Neuronal stem cell (in vitro differentiated cells): ENCODE measurements around the gene RECQL5.

Experiments
- DNase-seq: peaks from one replicate; pipeline ENCODE4 v3.0.0-alpha.2; 2013; ENCODE audit warnings: low spot score
- H2AFZ ChIP-seq: one replicate; pipeline ENCODE4 v1.6.1; 2013; ENCODE audit warnings: mild to moderate bottlenecking, low read length, inconsistent platforms
- H2AK5ac ChIP-seq: 2 replicates; pipeline ENCODE4 v1.6.1; 2013; ENCODE audit warnings: low read depth, mild to moderate bottlenecking, inconsistent platforms, low read length, moderate library complexity, mixed read lengths
- H2BK120ac ChIP-seq: 2 replicates; pipeline ENCODE4 v1.6.1; 2013; ENCODE audit warnings: low read depth, mild to moderate bottlenecking, inconsistent platforms, low read length, moderate library complexity, mixed read lengths
- H2BK12ac ChIP-seq: one replicate; pipeline ENCODE4 v1.6.1; 2013; ENCODE audit warnings: low read length, inconsistent platforms
- H2BK15ac ChIP-seq: 2 replicates; pipeline ENCODE4 v1.6.1; 2013; ENCODE audit warnings: mild to moderate bottlenecking, low read length, inconsistent platforms, mixed read lengths
- H2BK5ac ChIP-seq: one replicate; pipeline ENCODE4 v1.6.1; 2013; ENCODE audit warnings: inconsistent platforms, mild to moderate bottlenecking, low read length, moderate library complexity
- H3K14ac ChIP-seq: one replicate; pipeline ENCODE4 v1.6.1; 2013; ENCODE audit warnings: low read length, inconsistent platforms
- H3K18ac ChIP-seq: 2 replicates; pipeline ENCODE4 v1.6.1; 2013; ENCODE audit warnings: low read length, inconsistent platforms
- H3K23ac ChIP-seq: 2 replicates; pipeline ENCODE4 v1.6.1; 2013; ENCODE audit warnings: low read depth, mild to moderate bottlenecking, mixed read lengths, low read length, inconsistent platforms; ENCODE audit not compliant: poor library complexity
- H3K27ac ChIP-seq: replicated peaks from 3 replicates; pipeline ENCODE4 v1.5.1; 2013; ENCODE audit warnings: low read length, inconsistent platforms
- H3K27me3 ChIP-seq, 3 experiments: 2 replicates each; pipeline ENCODE4 v1.6.1; 2013; ENCODE audit warnings: low read length in 3 of 3, mild to moderate bottlenecking in 2 of 3, inconsistent platforms in 1 of 3, low read depth in 1 of 3, mixed read lengths in 1 of 3, moderate library complexity in 1 of 3; ENCODE audit not compliant: control insufficient read depth in 3 of 3, insufficient read depth in 3 of 3
- H3K36me3 ChIP-seq, 2 donors: replicated peaks in 1 of 2; 2 replicates each; pipeline ENCODE4 v1.6.1; 2013; ENCODE audit warnings: low read length in 2 of 2; ENCODE audit not compliant: control insufficient read depth in 2 of 2, insufficient read depth in 2 of 2
- H3K4ac ChIP-seq: 2 replicates; pipeline ENCODE4 v1.6.1; 2013; ENCODE audit warnings: inconsistent platforms, mild to moderate bottlenecking, low read length, moderate library complexity
- H3K4me1 ChIP-seq, 2 donors: 1 replicate in 1 of 2; 2 replicates in 1 of 2; pipeline ENCODE4 v1.6.1; 2013; ENCODE audit warnings: low read length in 2 of 2, low read depth in 1 of 2; ENCODE audit not compliant: control insufficient read depth in 2 of 2, insufficient read depth in 1 of 2
- H3K4me2 ChIP-seq: one replicate; pipeline ENCODE4 v1.6.1; 2013; ENCODE audit warnings: mild to moderate bottlenecking, low read length, inconsistent platforms; ENCODE audit not compliant: insufficient read depth, poor library complexity, severe bottlenecking
- H3K4me3 ChIP-seq, 2 donors: 2 replicates each; pipeline ENCODE4 v1.5.1; 2013; ENCODE audit warnings: low read length in 2 of 2, mild to moderate bottlenecking in 2 of 2, inconsistent platforms in 1 of 2, moderate library complexity in 1 of 2
- H3K79me1 ChIP-seq: one replicate; pipeline ENCODE4 v1.6.1; 2013; ENCODE audit warnings: low read depth, mild to moderate bottlenecking, inconsistent platforms, low read length, moderate library complexity
- H3K9ac ChIP-seq: one replicate; pipeline ENCODE4 v1.6.1; 2013; ENCODE audit warnings: mild to moderate bottlenecking, low read depth, low read length, inconsistent platforms; ENCODE audit not compliant: poor library complexity
- H3K9me3 ChIP-seq, 2 donors: replicated peaks in 1 of 2; 2 replicates each; pipeline versions ENCODE3 to v1.6.1; 2013; ENCODE audit warnings: low read length in 2 of 2, mild to moderate bottlenecking in 2 of 2, inconsistent platforms in 1 of 2, low read depth in 1 of 2, mixed read lengths in 1 of 2, moderate library complexity in 1 of 2; ENCODE audit not compliant: control insufficient read depth in 2 of 2, insufficient read depth in 1 of 2
- H4K8ac ChIP-seq: one replicate; pipeline ENCODE4 v1.6.1; 2013; ENCODE audit warnings: low read depth, mild to moderate bottlenecking, inconsistent platforms, low read length, moderate library complexity
- H4K91ac ChIP-seq: one replicate; pipeline ENCODE4 v1.6.1; 2013; ENCODE audit warnings: low read length, low read depth, mild to moderate bottlenecking, inconsistent platforms; ENCODE audit not compliant: poor library complexity
- WGBS, 2 donors: extraction: QIAGEN DNeasy Blood & Tissue Kit; methylation state at CpG; one replicate each; pipeline ENCODE4 v1.1.7; 2013; ENCODE audit warnings: missing lambda C conversion rate in 2 of 2, mixed read lengths in 1 of 2; ENCODE audit not compliant: insufficient read length in 2 of 2, insufficient replicate concordance in 1 of 2; ENCODE audit errors: extremely low coverage in 2 of 2; 5-methylcytosine and 5-hydroxymethylcytosine counted together

The RECQL5 gene

GRCh38 chr17:75610103-75610984 lies 56.6 kb downstream of the RECQL5 start:
- H3K79me1 ChIP-seq = no peaks in the 10 kb centered on the region
- H2AK5ac ChIP-seq = no peak overlapping the region
- H3K4me3 ChIP-seq = no peak overlapping the region
- no peak overlapping the region for H2BK120ac ChIP-seq
- no peak overlapping the region for H3K23ac ChIP-seq
- DNase-seq = no peak
- H4K91ac ChIP-seq = no peak overlapping the region
- H3K14ac ChIP-seq = no peak overlapping the region
- H3K4me1 ChIP-seq = peaks cover 2 to 12% of the 10 kb centered on the region in 2 donors
- no peak overlapping the region for H3K9ac ChIP-seq
- H3K4me2 ChIP-seq = no peak overlapping the region
- H3K9me3 ChIP-seq = no peaks in the 10 kb centered on the region
- H3K27ac ChIP-seq = no peak overlapping the region
- H2BK12ac ChIP-seq = no peak overlapping the region
- peaks cover 0 to 13% (median 0%) of the 10 kb centered on the region in 3 experiments for H3K27me3 ChIP-seq
- no peaks in the 10 kb centered on the region for H3K36me3 ChIP-seq
- no peak overlapping the region for H4K8ac ChIP-seq
- H2BK5ac ChIP-seq = peak overlapping the region; percentile 20
- no peak overlapping the region for H2AFZ ChIP-seq
- WGBS, 2 donors = no CpG with 5 or more reads among the region's 25 CpGs
- H2BK15ac ChIP-seq = no peak overlapping the region
- H3K18ac ChIP-seq = no peak overlapping the region
- no peak overlapping the region for H3K4ac ChIP-seq

- no peak overlapping the region for H3K23ac ChIP-seq
- H3K4me2 ChIP-seq = no peak overlapping the region
- no peak overlapping the region for H2AFZ ChIP-seq
- H2BK15ac ChIP-seq = no peak overlapping the region
- H3K79me1 ChIP-seq = no peaks in the 10 kb centered on the region
- peaks cover 0 to 11% (median 0%) of the 10 kb centered on the region in 3 experiments for H3K27me3 ChIP-seq
- no peak overlapping the region for H3K27ac ChIP-seq
- H2BK120ac ChIP-seq = no peak overlapping the region
- no peak overlapping the region for H4K8ac ChIP-seq
- no peaks in the 10 kb centered on the region for H3K4me1 ChIP-seq
- H4K91ac ChIP-seq = no peak overlapping the region
- no peak overlapping the region for H3K14ac ChIP-seq
- H2BK12ac ChIP-seq = no peak overlapping the region
- H3K36me3 ChIP-seq = no peaks in the 10 kb centered on the region
- DNase-seq = no peak
- peaks cover 0 to 2% of the 10 kb centered on the region in 2 donors for H3K9me3 ChIP-seq
- no CpG with 5 or more reads among the region's 5 CpGs for WGBS, 2 donors
- no peak overlapping the region for H3K4ac ChIP-seq
- no peak overlapping the region for H3K18ac ChIP-seq
- H2AK5ac ChIP-seq = no peak overlapping the region
- no peak overlapping the region for H3K4me3 ChIP-seq
- no peak overlapping the region for H3K9ac ChIP-seq
- H2BK5ac ChIP-seq = no peak overlapping the region
Measured at GRCh38 chr17:75607086-75607485, 59.9 kb downstream of the RECQL5 start.

- peak overlapping the region; percentile 76 for H3K18ac ChIP-seq
- H3K27ac ChIP-seq = no peak overlapping the region
- no peak overlapping the region for H3K4me3 ChIP-seq
- no peak overlapping the region for H3K4me2 ChIP-seq
- no CpG with 5 or more reads among the region's 16 CpGs for WGBS, 2 donors
- H2BK120ac ChIP-seq = no peak overlapping the region
- H3K23ac ChIP-seq = peak overlapping the region; percentile 55
- H2BK15ac ChIP-seq = no peak overlapping the region
- H3K36me3 ChIP-seq = no peaks in the 10 kb centered on the region
- peaks cover 0 to 2% of the 10 kb centered on the region in 2 donors for H3K9me3 ChIP-seq
- peak overlapping the region; percentile 70 for H2AK5ac ChIP-seq
- peak overlapping the region; percentile 23 for H3K4ac ChIP-seq
- peak overlapping the region; percentile 84 for H2BK12ac ChIP-seq
- H4K8ac ChIP-seq = no peak overlapping the region
- no peaks in the 10 kb centered on the region for H3K4me1 ChIP-seq
- H3K14ac ChIP-seq = peak overlapping the region; percentile 31
- H4K91ac ChIP-seq = no peak overlapping the region
- no peaks in the 10 kb centered on the region for H3K79me1 ChIP-seq
- no peak for DNase-seq
- H2AFZ ChIP-seq = no peak overlapping the region
- H2BK5ac ChIP-seq = no peak overlapping the region
- H3K27me3 ChIP-seq = peaks cover 0 to 2% (median 0%) of the 10 kb centered on the region in 3 experiments
- H3K9ac ChIP-seq = no peak overlapping the region
Measured at GRCh38 chr17:75605790-75606189, 61.2 kb downstream of the RECQL5 start.

- no peak overlapping the region for H3K4me3 ChIP-seq
- no peak overlapping the region for H3K4me2 ChIP-seq
- H3K79me1 ChIP-seq = no peaks in the 10 kb centered on the region
- H2BK5ac ChIP-seq = peak overlapping the region; percentile 53
- no peak overlapping the region for H3K27ac ChIP-seq
- H3K23ac ChIP-seq = peak overlapping the region; percentile 80
- no CpG with 5 or more reads among the region's 12 CpGs for WGBS, 2 donors
- DNase-seq = no peak
- no peak overlapping the region for H2BK120ac ChIP-seq
- no peaks in the 10 kb centered on the region for H3K27me3 ChIP-seq
- no peak overlapping the region for H3K4ac ChIP-seq
- H3K9ac ChIP-seq = peak overlapping the region; percentile 32
- H4K91ac ChIP-seq = no peak overlapping the region
- H3K9me3 ChIP-seq = peaks cover 0 to 2% of the 10 kb centered on the region in 2 donors
- H3K36me3 ChIP-seq = no peaks in the 10 kb centered on the region
- no peak overlapping the region for H2AFZ ChIP-seq
- no peak overlapping the region for H2BK15ac ChIP-seq
- no peak overlapping the region for H2BK12ac ChIP-seq
- no peak overlapping the region for H3K18ac ChIP-seq
- H3K14ac ChIP-seq = no peak overlapping the region
- H3K4me1 ChIP-seq = no peaks in the 10 kb centered on the region
- H4K8ac ChIP-seq = no peak overlapping the region
- peak overlapping the region; percentile 68 for H2AK5ac ChIP-seq
Measured at GRCh38 chr17:75604034-75604695, 62.8 kb downstream of the RECQL5 start.
